DMS 273 (cell line): Measurements from ENCODE around the gene PAK3.

ENCODE experiments used
- DNase-seq: peaks from one replicate; lab custom pipeline; 2025; ENCODE audit not compliant: unreplicated experiment; lab: John Stamatoyannopoulos, UW

PAK3 gene

GRCh38 chrX:111129921-111130320, 33.9 kb downstream of the PAK3 start:
- no peak for DNase-seq

- DNase-seq: no peak
Measured at GRCh38 chrX:111131572-111131971, 35.6 kb downstream of the PAK3 start.

GRCh38 chrX:111133389-111133788, 37.4 kb downstream of the PAK3 start:
- DNase-seq: no peak

- no peak for DNase-seq
Measured at GRCh38 chrX:111145878-111146277, 49.9 kb downstream of the PAK3 start.

GRCh38 chrX:111151764-111152163, 55.8 kb downstream of the PAK3 start:
- DNase-seq: no peak

GRCh38 chrX:111159232-111159631, 63.2 kb downstream of the PAK3 start:
- DNase-seq: no peak

GRCh38 chrX:111164728-111165127, 68.7 kb downstream of the PAK3 start:
- peak; percentile 39 for DNase-seq

- no peak for DNase-seq
Measured at GRCh38 chrX:111165902-111166301, 69.9 kb downstream of the PAK3 start.

- DNase-seq: no peak
Measured at GRCh38 chrX:111167334-111167733, 71.3 kb downstream of the PAK3 start.

GRCh38 chrX:111168314-111168713, 72.3 kb downstream of the PAK3 start:
- peak; percentile 73 for DNase-seq

GRCh38 chrX:111169141-111169540, 73.2 kb downstream of the PAK3 start:
- DNase-seq: no peak

GRCh38 chrX:111170017-111170416, 74.0 kb downstream of the PAK3 start:
- DNase-seq: no peak

- peak; percentile 6 for DNase-seq
Measured at GRCh38 chrX:111180750-111181240, 84.8 kb downstream of the PAK3 start.

- peak; percentile 77 for DNase-seq
Measured at GRCh38 chrX:111181951-111182350, 86.0 kb downstream of the PAK3 start.

GRCh38 chrX:111182997-111183396, 87.0 kb downstream of the PAK3 start:
- DNase-seq: no peak

GRCh38 chrX:111191598-111191997, 95.6 kb downstream of the PAK3 start:
- no peak for DNase-seq

GRCh38 chrX:111199505-111199904, 103.5 kb downstream of the PAK3 start:
- DNase-seq: no peak

GRCh38 chrX:111200327-111200726, 104.3 kb downstream of the PAK3 start:
- no peak for DNase-seq

GRCh38 chrX:111207851-111208250, 111.9 kb downstream of the PAK3 start:
- DNase-seq: no peak

GRCh38 chrX:111216293-111216801, 120.4 kb downstream of the PAK3 start:
- DNase-seq: no peak

- peak; percentile 66 for DNase-seq
Measured at GRCh38 chrX:111244235-111244750, 148.3 kb downstream of the PAK3 start.

- no peak for DNase-seq
Measured at GRCh38 chrX:111254896-111255693, 159.1 kb downstream of the PAK3 start.
